CD4-positive, alpha-beta memory T cell (primary cell): ENCODE measurements around the gene SCYGR1. TPM values are rescaled to one million over a fixed set of nuclear protein-coding genes. Genes with fewer than 3 reads are reported as not detected.
"Not testable (repeated sequence)": the region's sequence is repeated elsewhere in the genome, so short reads cannot be mapped to it uniquely, and the experiment has no call there.

ENCODE experiments used
- CTCF ChIA-PET: fragments of 350-600 bp; sonication (Branson Sonifier 250); formaldehyde crosslinking; loops from one replicate; lab custom pipeline; 2021; ENCODE audit warnings: inconsistent platforms; ENCODE audit not compliant: partially characterized antibody; lab: Charles Lee
- POLR2A ChIA-PET: fragments of 350-600 bp; sonication (Branson Sonifier 250); formaldehyde crosslinking; loops from one replicate; lab custom pipeline; 2021; ENCODE audit not compliant: partially characterized antibody; lab: Charles Lee
- DNase-seq, 5 donors: peaks; one replicate each; pipeline versions ENCODE4 v3.0.0 to v3.0.0-alpha.2; 2020 to 2022; ENCODE audit warnings: mixed read lengths in 1 of 5
- H3K27ac ChIP-seq: one replicate; pipeline ENCODE4 v1.7.0; 2013; ENCODE audit warnings: low read depth, low read length
- H3K27me3 ChIP-seq: 2 replicates; pipeline ENCODE4 v1.7.0; 2013; ENCODE audit warnings: mild to moderate bottlenecking, low read length, moderate library complexity; ENCODE audit not compliant: insufficient read depth
- H3K36me3 ChIP-seq: 2 replicates; pipeline ENCODE4 v1.7.0; 2013; ENCODE audit warnings: mild to moderate bottlenecking, low read length, moderate library complexity; ENCODE audit not compliant: insufficient read depth
- H3K4me1 ChIP-seq: 2 replicates; pipeline ENCODE4 v1.7.0; 2013; ENCODE audit warnings: mild to moderate bottlenecking, low read length, moderate library complexity; ENCODE audit not compliant: insufficient read depth
- H3K4me3 ChIP-seq, 2 donors: one replicate each; pipeline ENCODE4 v1.7.0; 2013; ENCODE audit warnings: low read length in 2 of 2, mild to moderate bottlenecking in 1 of 2
- H3K9me3 ChIP-seq, 2 donors: one replicate each; pipeline ENCODE4 v1.7.0; 2013; ENCODE audit warnings: low read length in 2 of 2, control low read depth in 1 of 2; ENCODE audit not compliant: control insufficient read depth in 1 of 2
- H3K27ac Mint-ChIP-seq, 7 donors: one replicate each; pipeline ENCODE4 v1.8.0; 2020 to 2021; ENCODE audit warnings: mixed read lengths in 7 of 7, mild to moderate bottlenecking in 6 of 7, inconsistent platforms in 3 of 7, moderate library complexity in 3 of 7
- H3K27me3 Mint-ChIP-seq, 2 donors: one replicate each; pipeline ENCODE4 v1.8.0; 2020 to 2021; ENCODE audit warnings: mixed read lengths in 2 of 2
- H3K36me3 Mint-ChIP-seq, 2 donors: one replicate each; pipeline ENCODE4 v1.8.0; 2020 to 2021; ENCODE audit warnings: mixed read lengths in 2 of 2, inconsistent platforms in 1 of 2, mild to moderate bottlenecking in 1 of 2
- H3K4me1 Mint-ChIP-seq, 4 donors: one replicate each; pipeline ENCODE4 v1.8.0; 2020 to 2021; ENCODE audit warnings: mixed read lengths in 4 of 4, mild to moderate bottlenecking in 1 of 4
- H3K4me3 Mint-ChIP-seq, 8 donors: one replicate each; pipeline ENCODE4 v1.8.0; 2020 to 2021; ENCODE audit warnings: mixed read lengths in 8 of 8, mild to moderate bottlenecking in 7 of 8, moderate library complexity in 6 of 8, inconsistent platforms in 3 of 8
- H3K9me3 Mint-ChIP-seq, 8 donors: one replicate each; pipeline ENCODE4 v1.8.0; 2020 to 2021; ENCODE audit warnings: mixed read lengths in 8 of 8, mild to moderate bottlenecking in 5 of 8, inconsistent platforms in 3 of 8, moderate library complexity in 1 of 8
- intact Hi-C: fragments of 100-400 bp; cut with micrococcal nuclease; formaldehyde crosslinking; loops from one replicate; pipeline ENCODE4 v1.15.1; 2023
- polyA plus RNA-seq, 2 donors: library from polyadenylated mRNA; unstranded; fragments of 300-500 nt; fragmentation: Illumina TruSeq; gene quantifications; one replicate each; pipeline ENCODE4 v1.2.3, GENCODE V29; 2021
- total RNA-seq, 2 experiments: library from RNA; stranded (reverse); gene quantifications; one replicate each; pipeline ENCODE4 v1.2.3, GENCODE V29; 2021

The SCYGR1 gene, protein sequence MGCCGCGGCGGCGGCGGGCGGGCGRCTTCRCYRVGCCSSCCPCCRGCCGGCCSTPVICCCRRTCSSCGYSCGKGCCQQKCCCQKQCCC
- total RNA-seq (not detected), polyA plus RNA-seq (not detected)

DNA sequence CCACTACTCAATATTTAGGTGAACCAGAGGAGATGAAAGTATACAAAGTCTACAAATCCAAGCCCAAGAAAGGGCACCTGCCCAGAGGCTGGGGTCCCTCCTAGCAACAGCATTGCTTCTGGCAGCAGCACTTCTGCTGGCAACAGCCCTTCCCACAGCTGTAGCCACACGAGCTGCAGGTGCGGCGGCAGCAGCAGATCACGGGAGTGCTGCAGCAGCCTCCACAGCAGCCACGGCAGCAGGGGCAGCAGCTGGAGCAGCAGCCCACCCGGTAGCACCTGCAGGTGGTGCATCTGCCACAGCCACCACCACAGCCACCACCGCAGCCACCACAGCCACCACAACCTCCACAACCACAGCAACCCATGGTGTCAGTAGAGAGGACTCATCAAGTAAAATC lies at the start of gene SCYGR1:
Gene SCYGR1 (minus strand): TSS at position 367 of the 400 bp plus-strand sequence. CDS start 0 bp downstream, at position 367.
- POLR2A ChIA-PET, H3K27ac Mint-ChIP-seq: not testable (repeated sequence)

DNA sequence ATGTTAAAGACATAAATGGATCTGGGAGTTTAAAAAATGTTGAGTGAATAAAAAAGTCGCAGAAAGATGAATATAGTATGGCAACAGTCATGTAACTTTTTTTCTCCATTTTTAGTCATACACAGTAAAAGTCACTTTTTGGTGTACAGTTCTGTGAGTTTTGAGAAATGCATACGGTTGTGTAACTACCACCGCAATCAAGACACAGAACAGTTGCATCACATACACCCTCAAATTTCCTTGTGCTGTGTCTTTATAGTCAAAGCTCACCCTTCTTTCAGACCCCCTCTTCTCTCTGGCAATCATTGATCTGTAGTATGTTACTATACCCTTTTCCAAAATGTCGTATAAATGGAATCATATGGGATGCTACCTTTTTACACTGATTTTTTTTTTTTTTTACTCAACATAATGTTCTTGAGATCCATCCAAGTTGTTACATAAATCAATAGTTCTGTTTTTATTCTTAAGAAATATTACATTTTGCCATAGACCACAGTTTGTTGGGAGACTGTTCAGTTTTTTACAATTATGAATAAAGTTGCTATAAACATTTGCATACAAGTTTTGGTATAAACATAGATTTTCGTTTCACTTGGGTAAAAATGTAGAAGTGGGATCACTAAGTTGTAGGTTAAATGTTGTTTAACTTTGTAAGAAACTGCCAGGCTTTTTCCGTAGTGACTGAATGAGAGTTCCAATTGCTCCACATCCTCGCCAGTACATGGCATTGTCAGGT lies 48.9 kb upstream of the SCYGR1 start:
- no peaks in the 10 kb centered on the region for H3K27me3 ChIP-seq
- Mint-ChIP-seq H3K4me3 (no peak overlapping the region), H3K9me3 (peaks cover 6 to 24% (median 19%) of the 10 kb centered on the region in 8 donors), H3K27ac (no peak overlapping the region), H3K36me3 (peaks cover 7 to 10% of the 10 kb centered on the region in 2 donors), H3K27me3 (peaks cover 0 to 1% of the 10 kb centered on the region in 2 donors), H3K4me1 (no peaks in the 10 kb centered on the region)
- ChIA-PET CTCF (no interaction called here), POLR2A (no interaction called here)
- H3K27ac ChIP-seq, result no peak overlapping the region
- no peak for DNase-seq
- no peak overlapping the region for H3K4me3 ChIP-seq
- H3K36me3 ChIP-seq, result no peaks in the 10 kb centered on the region
- intact Hi-C loops, result no loop called here
- H3K9me3 ChIP-seq, result peaks cover 0 to 12% of the 10 kb centered on the region in 2 donors
- H3K4me1 ChIP-seq, result no peaks in the 10 kb centered on the region

More for the DNA sequence above, at the start of gene SCYGR1:
- H3K27me3 Mint-ChIP-seq, H3K9me3 Mint-ChIP-seq, CTCF ChIA-PET, H3K4me3 Mint-ChIP-seq, H3K27me3 ChIP-seq, intact Hi-C loops, H3K4me3 ChIP-seq, H3K36me3 Mint-ChIP-seq, H3K9me3 ChIP-seq, H3K27ac ChIP-seq, H3K4me1 ChIP-seq, H3K36me3 ChIP-seq, H3K4me1 Mint-ChIP-seq, DNase-seq: not testable (repeated sequence)

- H3K9me3 Mint-ChIP-seq, result peaks cover 6 to 30% (median 20%) of the 10 kb centered on the region in 8 donors
- intact Hi-C loops, result no loop called here
- H3K36me3 ChIP-seq, result no peaks in the 10 kb centered on the region
- no peak overlapping the region for H3K4me3 Mint-ChIP-seq
- H3K27me3 Mint-ChIP-seq, result peaks cover 0 to 4% of the 10 kb centered on the region in 2 donors
- DNase-seq, result no peak
- POLR2A ChIA-PET, result no interaction called here
- H3K27ac Mint-ChIP-seq, result no peak overlapping the region
- H3K27me3 ChIP-seq, result no peaks in the 10 kb centered on the region
- H3K4me3 ChIP-seq, result no peak overlapping the region
- H3K9me3 ChIP-seq, result peaks cover 0 to 12% of the 10 kb centered on the region in 2 donors
- CTCF ChIA-PET, result no interaction called here
- H3K4me1 Mint-ChIP-seq, result no peaks in the 10 kb centered on the region
- H3K4me1 ChIP-seq, result no peaks in the 10 kb centered on the region
- H3K27ac ChIP-seq, result no peak overlapping the region
- H3K36me3 Mint-ChIP-seq, result peaks cover 7 to 10% of the 10 kb centered on the region in 2 donors
These were observed 45.4 kb upstream of the SCYGR1 start for GRCh38 chr2:227433171-227433570.

GRCh38 chr2:227430639-227431038 lies 42.9 kb upstream of the SCYGR1 start:
- no peak overlapping the region for H3K27ac Mint-ChIP-seq
- peaks cover 0 to 4% of the 10 kb centered on the region in 2 donors for H3K27me3 Mint-ChIP-seq
- peaks cover 6 to 30% (median 18%) of the 10 kb centered on the region in 8 donors for H3K9me3 Mint-ChIP-seq
- peaks cover 7 to 10% of the 10 kb centered on the region in 2 donors for H3K36me3 Mint-ChIP-seq
- H3K4me3 Mint-ChIP-seq, result no peak overlapping the region
- ChIA-PET POLR2A (no interaction called here), CTCF (no interaction called here)
- Histone ChIP-seq H3K27me3 (no peaks in the 10 kb centered on the region), H3K36me3 (no peaks in the 10 kb centered on the region), H3K27ac (no peak overlapping the region), H3K4me1 (no peaks in the 10 kb centered on the region), H3K9me3 (peaks cover 0 to 12% of the 10 kb centered on the region in 2 donors), H3K4me3 (no peak overlapping the region)
- H3K4me1 Mint-ChIP-seq, result no peaks in the 10 kb centered on the region
- no peak for DNase-seq
- intact Hi-C loops, result no loop called here

DNA sequence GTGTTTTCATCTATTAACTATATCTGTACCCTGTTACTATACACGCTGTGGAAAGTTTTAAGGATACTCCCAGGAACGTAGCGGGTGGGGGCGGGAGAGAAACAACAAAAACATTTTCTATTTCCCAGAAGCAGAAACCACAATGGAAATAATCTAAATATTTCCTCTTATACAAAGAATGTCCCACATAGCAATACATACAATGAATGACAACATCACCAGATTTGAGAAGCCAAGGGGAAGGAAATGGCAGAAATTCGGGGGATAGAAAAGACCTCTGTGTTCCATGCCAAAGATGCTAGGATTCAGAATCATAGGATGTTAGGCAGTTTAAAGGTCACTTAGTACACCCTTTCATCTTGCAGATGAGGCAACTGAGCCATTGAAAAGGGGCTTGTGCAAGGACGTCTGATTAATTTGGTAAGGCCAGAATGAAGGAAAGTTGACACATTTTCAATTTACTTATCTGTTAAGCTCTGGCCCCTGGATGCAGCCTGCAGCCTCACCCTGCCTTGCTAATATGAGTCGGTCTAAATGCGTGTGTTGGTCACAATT lies 41.1 kb upstream of the SCYGR1 start:
- Mint-ChIP-seq H3K9me3 (peaks cover 6 to 20% (median 14%) of the 10 kb centered on the region in 8 donors), H3K4me3 (no peak overlapping the region), H3K27ac (no peak overlapping the region), H3K36me3 (peaks cover 7 to 10% of the 10 kb centered on the region in 2 donors), H3K27me3 (peaks cover 0 to 4% of the 10 kb centered on the region in 2 donors), H3K4me1 (no peaks in the 10 kb centered on the region)
- Histone ChIP-seq H3K4me1 (no peaks in the 10 kb centered on the region), H3K27me3 (no peaks in the 10 kb centered on the region), H3K27ac (no peak overlapping the region), H3K4me3 (no peak overlapping the region), H3K36me3 (no peaks in the 10 kb centered on the region), H3K9me3 (peaks cover 0 to 12% of the 10 kb centered on the region in 2 donors)
- no peak for DNase-seq
- ChIA-PET CTCF (no interaction called here), POLR2A (no interaction called here)
- intact Hi-C loops, result no loop called here

- no peaks in the 10 kb centered on the region for H3K4me1 Mint-ChIP-seq
- POLR2A ChIA-PET, result no interaction called here
- H3K36me3 ChIP-seq, result no peaks in the 10 kb centered on the region
- no peaks in the 10 kb centered on the region for H3K36me3 Mint-ChIP-seq
- CTCF ChIA-PET, result no interaction called here
- no peaks in the 10 kb centered on the region for H3K9me3 ChIP-seq
- peaks cover 0 to 2% (median 0%) of the 10 kb centered on the region in 8 donors for H3K9me3 Mint-ChIP-seq
- no peak overlapping the region for H3K4me3 ChIP-seq
- no peak overlapping the region for H3K4me3 Mint-ChIP-seq
- no peak overlapping the region for H3K27ac Mint-ChIP-seq
- H3K27me3 ChIP-seq, result no peaks in the 10 kb centered on the region
- intact Hi-C loops, result no loop called here
- no peak overlapping the region for H3K27ac ChIP-seq
- H3K27me3 Mint-ChIP-seq, result no peaks in the 10 kb centered on the region
- no peak for DNase-seq
- no peaks in the 10 kb centered on the region for H3K4me1 ChIP-seq
These were observed 36.1 kb upstream of the SCYGR1 start for GRCh38 chr2:227423656-227424499.
